Hematopoietic multipotent progenitor cell treated with erythropoietin and hydrocortisone succinate and interleukin-3 and kit ligand, for 8 days (in vitro differentiated cells): ENCODE results near the gene DDX31.

Source experiments
- DNase-seq: peaks from one replicate; pipeline ENCODE4 v3.0.0-alpha.2; 2015

Gene DDX31

DNA sequence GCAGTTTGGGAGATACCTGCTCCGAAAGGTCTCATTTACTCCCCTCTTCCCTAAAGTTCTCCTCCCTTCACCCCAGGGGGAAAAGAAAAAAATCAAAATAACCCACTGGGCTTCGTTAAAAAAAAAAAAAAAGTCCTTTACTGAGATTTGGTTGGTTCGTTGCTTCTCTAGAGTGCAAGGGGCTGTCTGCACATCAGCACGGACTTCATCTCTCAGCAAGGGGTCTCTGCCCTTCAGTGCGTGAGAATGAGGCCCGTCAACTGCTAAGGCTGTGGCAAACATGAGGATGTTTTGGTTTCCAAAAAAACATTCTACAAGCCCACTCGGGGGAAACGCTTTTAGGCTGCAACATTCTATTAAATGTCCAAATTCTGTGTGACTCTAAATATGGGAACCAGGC, 77.3 kb downstream of the DDX31 start:
- no peak for DNase-seq

GRCh38 chr9:132591751-132592314, 78.0 kb downstream of the DDX31 start:
- no peak for DNase-seq

- DNase-seq, result no peak
Measured at GRCh38 chr9:132591244-132591643, 78.5 kb downstream of the DDX31 start.

DNA sequence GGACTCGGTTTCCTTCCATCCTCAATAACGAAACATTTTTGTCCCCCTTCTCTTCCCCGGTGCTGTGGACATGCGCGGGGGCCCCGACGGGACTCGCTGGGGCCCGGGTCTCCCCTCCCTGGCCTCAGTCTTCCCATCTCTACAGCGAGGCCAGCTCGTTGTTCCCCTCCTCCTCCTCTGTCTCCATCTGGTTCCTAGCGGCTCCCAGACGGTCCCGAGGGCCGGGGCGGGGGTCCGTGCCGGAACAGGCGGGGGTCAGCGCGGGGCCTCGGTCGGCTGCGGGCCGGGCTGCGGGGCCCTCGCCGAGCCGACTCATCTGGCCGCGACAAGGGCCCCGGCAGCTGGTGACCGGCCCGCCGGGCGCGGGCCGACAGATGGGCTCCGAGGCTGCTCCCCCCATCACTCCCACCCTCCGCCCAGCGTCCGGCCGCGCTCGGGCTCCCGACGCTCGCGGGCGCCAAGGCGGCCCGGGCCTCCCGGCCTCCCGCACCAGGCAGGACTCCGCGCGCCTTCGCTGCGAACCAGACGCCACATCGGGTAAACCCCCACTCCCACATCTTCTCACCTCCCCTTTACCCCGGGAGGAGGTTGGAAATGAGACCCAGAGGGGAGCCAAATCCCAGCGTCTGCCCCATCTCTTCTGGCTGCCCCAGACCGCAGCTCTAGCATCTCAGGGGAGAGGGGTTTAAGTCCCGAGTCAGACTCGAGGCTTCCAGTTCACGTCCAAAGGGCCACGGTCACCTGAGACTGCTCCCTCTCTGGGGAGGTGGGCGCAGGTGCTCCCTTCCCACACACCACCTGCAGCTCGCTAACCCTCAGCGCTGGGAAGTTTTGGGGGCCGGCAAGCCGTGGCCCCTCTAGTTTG, 79.2 kb downstream of the DDX31 start:
- DNase-seq, result no peak

DNA sequence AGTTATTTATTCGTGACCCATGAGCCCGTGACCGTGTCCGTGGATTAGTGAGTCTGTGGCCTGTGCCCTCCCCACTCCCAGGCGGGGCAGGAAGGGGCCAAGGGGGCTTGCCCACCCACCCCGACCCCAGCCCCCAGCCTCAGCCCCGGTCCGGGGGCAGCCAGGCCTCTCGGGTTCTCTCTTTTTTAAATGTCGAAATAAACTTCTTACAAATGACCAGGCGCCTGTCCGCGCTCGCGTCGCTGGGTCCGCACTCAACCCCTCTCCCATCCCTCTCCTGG, 79.8 kb downstream of the DDX31 start:
- DNase-seq, result no peak

DNA sequence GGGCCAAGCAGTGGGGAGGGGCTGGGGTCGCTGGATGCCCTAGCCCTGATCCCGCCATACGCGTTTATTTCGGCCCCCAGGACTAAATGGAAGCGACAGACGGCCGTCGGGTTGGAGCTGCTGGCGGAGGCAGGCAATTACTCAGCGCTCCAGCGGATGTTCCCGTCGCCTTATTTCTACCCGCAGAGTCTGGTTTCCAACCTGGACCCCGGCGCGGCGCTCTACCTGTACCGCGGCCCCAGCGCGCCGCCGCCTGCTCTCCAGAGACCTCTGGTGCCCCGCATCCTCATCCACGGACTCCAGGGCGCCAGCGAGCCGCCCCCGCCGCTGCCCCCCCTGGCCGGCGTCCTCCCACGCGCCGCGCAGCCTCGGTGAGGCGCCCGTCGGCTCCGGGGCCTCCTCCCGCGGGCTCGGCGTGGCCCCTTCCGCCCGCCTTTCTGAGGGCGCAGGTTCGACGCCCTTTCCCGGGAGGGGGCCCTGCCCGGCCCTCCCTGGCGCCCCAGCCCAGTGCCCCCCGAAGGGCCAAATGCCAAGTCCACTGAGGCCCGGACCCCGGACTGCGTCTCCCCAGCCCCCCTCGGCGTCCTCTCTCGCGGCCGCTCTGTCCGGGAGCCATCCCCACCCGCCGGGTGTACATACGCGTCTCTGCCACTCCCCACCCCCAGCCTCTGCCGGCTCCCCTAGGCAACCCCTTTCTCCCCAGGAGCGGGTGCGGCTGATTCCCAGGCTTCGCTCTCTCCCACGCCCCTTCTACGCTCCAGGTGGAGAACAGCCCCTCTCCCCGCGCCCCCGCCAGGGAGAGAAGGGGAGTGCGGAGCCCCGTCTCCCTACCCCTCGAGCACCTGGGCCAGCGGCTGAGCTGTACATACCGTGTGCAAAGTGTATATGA, 80.4 kb downstream of the DDX31 start:
- no peak for DNase-seq

DNA sequence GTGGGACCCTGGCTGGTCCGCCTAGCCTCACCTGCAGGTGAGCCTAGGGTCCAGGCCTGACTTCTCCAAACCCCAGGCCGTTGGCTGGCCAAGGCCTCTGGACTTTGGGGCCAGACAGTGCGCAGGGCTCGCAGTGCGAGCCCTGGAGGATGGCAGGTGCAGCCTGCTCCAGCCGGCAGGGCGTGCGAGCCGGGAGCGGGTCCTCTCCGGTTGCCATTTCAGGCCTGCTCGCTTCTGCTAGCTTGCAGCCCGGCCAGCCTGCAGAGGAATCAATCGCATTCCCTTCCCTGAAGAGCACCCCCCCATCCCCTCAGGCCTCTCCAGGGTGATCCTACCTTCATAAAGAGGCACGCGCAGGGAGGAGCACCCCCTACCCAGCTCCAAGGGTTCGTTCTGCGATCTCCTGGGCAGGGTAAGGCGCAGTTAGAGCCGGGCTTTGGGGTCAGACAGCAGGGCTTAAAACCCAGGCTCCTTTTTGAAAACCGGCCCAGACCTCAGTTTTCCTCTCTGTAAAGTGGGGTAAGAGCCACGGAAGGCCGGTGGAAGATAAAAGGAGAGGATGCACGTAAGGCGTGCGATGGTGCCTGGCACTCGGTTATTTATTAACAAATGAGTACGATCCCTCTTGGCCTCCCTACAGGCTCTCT, 81.2 kb downstream of the DDX31 start:
- no peak for DNase-seq

DNA sequence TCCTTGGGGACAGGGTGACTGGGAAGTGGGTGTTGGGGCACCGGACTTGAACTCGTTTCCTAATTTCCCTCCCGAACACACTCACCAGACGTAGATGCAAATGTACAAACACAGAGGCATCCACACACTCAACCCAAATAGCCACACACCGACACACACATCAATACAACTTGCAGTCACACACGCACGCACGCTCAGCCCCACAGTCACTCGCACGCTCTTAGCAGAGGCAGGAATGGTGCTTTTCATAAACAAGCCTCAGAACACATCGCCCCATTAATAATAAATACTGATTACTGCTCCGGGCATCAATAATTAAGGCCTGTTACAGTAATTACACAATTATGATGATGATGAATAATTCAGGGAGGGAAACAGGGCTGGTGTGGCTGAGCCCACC, 81.7 kb downstream of the DDX31 start:
- DNase-seq, result no peak

DNA sequence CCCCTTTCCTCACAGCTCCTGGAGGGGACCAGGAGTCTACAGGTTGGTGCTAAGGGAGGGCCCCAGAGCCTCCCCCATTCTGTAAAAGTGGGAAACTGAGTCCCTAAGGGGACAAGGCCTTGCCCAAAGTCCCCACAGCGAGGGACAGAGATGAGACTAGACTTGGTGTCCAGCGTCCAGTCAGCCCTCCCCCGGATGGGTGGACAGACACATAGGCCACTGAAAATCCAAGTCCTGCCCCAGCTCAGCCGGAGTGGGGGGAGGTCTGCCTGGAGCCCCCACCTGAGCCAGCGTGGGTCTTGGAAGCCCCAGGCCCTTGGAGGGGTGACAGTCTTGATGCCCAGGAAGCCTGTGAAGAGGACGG, 82.2 kb downstream of the DDX31 start:
- no peak for DNase-seq

DNA sequence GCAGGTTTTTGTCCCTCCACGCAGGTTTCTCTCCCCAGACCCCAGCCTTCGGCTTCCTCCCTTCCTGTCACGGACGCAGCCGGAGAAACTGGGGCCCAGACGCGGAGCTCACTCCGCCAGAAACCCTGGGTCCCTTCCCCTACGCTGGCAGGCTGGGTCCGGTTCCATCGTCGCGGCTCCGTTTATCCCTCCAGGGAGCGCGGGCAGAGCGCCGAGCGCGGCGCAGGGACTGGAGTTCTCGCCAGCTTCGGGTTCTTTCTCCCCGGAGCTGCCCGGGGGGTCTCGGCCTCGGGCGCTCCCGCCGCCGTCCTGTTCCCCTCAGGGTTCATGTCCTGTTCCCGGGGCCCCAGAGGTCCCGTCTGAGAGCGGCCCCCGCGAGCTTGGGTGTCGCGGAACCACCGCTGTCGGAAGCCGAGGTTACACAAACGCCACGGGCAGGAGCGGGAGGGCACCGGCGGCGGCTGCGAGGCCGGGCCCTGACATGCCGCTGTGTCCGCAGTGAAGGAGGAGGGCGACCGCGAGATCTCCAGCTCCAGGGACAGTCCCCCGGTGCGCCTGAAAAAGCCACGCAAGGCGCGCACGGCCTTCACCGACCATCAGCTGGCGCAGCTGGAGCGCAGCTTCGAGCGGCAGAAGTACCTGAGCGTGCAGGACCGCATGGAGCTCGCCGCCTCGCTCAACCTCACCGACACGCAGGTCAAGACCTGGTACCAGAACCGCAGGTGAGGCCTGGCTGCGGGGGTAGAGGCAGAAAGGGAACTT, 82.8 kb downstream of the DDX31 start:
- DNase-seq, result no peak

- DNase-seq, result no peak
Measured at GRCh38 chr9:132585954-132586829, 83.6 kb downstream of the DDX31 start.

DNA sequence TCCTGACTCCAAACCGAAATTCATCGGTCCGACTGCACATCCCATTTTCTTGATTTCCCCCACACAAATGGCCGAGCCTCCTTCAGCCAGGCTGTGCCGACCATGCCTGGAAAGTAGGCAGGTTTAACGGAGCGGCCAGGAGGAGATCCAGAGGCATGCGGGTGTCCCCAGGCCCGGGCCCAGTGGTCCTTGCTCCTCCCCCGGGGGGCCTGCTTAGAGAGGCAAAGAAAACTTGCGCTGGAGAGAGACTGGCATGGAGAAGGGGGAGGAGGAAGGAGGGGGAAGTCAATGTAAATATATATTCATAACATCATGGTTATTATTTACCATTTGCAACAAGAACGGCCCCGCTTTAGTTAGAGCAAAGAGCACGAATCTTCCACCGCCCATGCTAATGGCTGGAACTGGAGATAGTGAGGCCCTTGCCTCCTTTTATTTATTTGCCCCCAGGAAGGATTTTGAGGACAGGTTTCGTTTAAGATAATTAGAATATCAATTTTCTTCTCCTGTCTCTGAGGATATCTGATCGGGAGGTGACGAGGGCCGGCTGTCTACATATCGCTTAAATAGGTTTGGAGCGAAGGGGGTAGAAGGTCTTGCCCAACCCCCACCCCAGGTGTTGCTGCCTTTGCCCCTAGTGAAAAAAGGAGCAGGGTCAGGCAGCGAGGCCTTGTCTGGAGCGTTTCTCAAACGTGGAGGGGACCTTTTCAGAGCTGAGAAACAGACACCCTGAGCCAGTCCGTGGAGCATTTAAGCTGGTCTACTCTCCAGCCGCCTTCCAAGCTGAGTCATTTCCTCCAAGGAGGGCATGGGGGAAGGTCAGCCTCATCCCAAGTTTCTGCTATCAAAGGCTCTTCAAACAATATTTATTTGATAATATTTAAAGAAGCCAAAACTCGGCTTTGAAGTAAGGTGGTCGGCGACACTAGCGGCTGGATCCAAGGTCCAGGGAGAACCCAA, 84.9 kb downstream of the DDX31 start:
- DNase-seq, result no peak

GRCh38 chr9:132583584-132584304, 86.0 kb downstream of the DDX31 start:
- no peak for DNase-seq

DNA sequence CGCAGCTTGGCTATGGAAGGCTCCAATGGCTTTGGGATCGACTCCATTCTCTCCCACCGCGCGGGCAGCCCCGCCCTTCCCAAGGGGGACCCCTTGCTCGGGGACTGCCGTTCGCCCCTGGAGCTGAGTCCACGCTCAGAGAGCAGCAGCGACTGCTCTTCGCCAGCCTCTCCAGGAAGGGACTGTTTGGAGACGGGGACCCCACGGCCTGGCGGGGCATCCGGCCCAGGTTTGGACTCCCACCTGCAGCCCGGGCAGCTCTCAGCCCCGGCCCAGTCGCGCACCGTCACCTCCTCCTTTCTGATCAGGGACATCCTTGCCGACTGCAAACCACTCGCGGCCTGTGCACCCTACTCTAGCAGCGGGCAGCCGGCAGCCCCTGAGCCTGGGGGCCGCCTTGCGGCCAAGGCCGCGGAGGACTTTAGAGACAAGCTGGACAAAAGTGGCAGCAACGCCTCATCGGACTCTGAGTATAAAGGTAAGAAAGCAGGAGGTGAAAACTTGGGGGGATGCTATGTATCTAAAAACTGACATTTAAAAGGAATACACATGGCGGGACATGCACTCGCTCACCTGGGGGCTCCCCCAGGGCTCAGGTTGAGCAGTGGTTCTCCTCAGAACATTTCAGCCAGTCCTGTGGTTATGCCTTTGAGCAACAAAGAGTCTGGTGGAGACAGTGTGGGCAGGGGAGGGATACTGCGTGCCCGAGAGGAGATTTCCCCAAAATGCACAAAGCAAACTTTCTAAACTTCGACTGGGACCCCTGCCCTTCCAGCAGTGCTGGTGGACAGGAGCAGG, 86.8 kb downstream of the DDX31 start:
- no peak for DNase-seq

GRCh38 chr9:132582276-132582785, 87.5 kb downstream of the DDX31 start, which contains the start of gene BARHL1:
BARHL1 (plus strand) TSS chr9:132582606; CDS start chr9:132582798, 192 bp downstream.
- DNase-seq, result no peak

DNA sequence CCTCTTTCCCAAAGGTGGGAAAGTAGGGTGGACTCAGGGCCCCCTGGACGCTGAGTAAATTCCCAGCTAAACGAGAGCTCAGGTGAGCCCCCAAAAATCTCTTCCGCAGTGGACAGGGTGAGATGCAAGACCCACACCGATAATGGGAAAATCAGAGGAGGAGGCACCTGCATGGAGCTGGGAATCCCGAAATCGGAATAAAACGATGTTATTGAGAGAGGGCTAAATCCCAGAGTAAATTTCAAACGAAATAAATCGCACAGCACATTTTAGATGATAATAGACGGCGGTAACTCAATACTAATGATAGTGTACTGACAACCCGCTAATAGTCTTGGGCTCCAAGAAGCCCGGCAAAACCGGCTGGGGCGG, 90.4 kb downstream of the DDX31 start:
- no peak for DNase-seq

- DNase-seq, result no peak
Measured at GRCh38 chr9:132578367-132578932, 91.3 kb downstream of the DDX31 start.

DNA sequence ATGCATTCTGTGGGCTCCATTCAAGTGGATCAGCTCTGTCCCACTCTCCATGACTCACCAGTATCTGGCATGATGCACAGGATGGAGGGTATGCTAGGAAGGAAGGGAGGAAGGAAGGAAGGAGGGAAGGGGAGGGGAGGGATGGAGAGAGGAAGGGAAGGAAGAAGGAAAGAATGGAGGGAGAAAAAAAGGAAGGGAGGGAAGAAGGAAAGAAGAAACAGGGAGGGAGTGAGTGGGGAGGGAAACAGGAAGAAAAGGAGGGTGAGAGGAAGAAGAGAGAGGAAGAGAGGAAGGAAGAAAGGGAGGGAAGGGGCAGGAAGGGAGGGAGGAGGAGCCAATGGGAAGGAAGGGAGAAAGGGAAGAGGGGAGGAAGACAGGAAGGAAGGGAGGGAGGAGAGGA, 92.7 kb downstream of the DDX31 start:
- no peak for DNase-seq
